ENCODE data around the gene MAP4.

DNA sequence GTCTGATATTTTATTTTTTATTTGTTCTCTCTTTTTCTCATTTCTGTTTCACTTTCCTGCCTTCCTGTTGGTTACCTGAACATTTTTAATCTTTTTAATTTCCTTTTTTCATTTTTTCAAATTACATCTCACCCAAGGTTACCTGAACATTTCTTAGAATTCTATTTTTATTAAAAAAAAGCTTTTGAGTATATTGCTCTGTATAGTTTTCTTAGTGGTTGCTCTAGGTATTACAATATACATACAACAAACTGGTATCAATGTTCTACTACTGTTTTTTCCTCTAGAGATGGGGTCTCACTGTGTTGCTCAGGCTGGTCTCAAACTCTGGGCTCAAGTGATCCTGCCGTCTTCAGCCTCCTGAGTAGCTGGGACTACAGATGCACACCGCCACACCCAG lies 133.9 kb downstream of the MAP4 start:
- TF ChIP-seq, protein P1, sequence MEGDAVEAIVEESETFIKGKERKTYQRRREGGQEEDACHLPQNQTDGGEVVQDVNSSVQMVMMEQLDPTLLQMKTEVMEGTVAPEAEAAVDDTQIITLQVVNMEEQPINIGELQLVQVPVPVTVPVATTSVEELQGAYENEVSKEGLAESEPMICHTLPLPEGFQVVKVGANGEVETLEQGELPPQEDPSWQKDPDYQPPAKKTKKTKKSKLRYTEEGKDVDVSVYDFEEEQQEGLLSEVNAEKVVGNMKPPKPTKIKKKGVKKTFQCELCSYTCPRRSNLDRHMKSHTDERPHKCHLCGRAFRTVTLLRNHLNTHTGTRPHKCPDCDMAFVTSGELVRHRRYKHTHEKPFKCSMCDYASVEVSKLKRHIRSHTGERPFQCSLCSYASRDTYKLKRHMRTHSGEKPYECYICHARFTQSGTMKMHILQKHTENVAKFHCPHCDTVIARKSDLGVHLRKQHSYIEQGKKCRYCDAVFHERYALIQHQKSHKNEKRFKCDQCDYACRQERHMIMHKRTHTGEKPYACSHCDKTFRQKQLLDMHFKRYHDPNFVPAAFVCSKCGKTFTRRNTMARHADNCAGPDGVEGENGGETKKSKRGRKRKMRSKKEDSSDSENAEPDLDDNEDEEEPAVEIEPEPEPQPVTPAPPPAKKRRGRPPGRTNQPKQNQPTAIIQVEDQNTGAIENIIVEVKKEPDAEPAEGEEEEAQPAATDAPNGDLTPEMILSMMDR (IDR thresholded peaks at IDR 0.05), result peak in 3 of 12 donors; percentile 37 to 56 (median 49)
- no peak for TF ChIP-seq POLR2A (IDR thresholded peaks at IDR 0.05)

Measured in heart left ventricle (tissue), 13 donors.